GM23338 (cell line): ENCODE results near the gene LRRC2. TPM values are rescaled to one million over a fixed set of nuclear protein-coding genes. Genes with fewer than 3 reads are reported as not detected.

ENCODE experiments used
- CREB1 ChIP-seq: fragments of 250-450 bp; sonication (Bioruptor Pico); IDR thresholded peaks from 2 replicates; pipeline ENCODE4 v1.5.0; 2020; ENCODE audit warnings: low read depth, mild to moderate bottlenecking, moderate library complexity
- CTCF ChIP-seq, 2 experiments: fragments of 200-600 bp in 1 of 2; sonication (generic) in 1 of 2; conservative IDR thresholded peaks; 2 replicates each; pipeline versions ENCODE4 v1.5.1 to v1.6.1; 2016 to 2017; ENCODE audit warnings: antibody characterized with exemption in 2 of 2, low read depth in 2 of 2, mild to moderate bottlenecking in 2 of 2, moderate library complexity in 1 of 2
- EZH2 ChIP-seq: fragments of 200-600 bp; sonication (generic); IDR thresholded peaks from one replicate; pipeline ENCODE4 v1.8.0; 2017; ENCODE audit warnings: antibody characterized with exemption, mild to moderate bottlenecking, low read depth; ENCODE audit not compliant: unreplicated experiment
- EZH2phosphoT487 ChIP-seq: fragments of 200-600 bp; sonication (generic); IDR thresholded peaks from one replicate; pipeline ENCODE4 v1.8.1; 2018; ENCODE audit warnings: antibody characterized with exemption; ENCODE audit not compliant: unreplicated experiment
- JUNB ChIP-seq: IDR thresholded peaks from one replicate; pipeline ENCODE4 v1.6.1; 2016; ENCODE audit warnings: antibody characterized with exemption; ENCODE audit not compliant: unreplicated experiment
- NANOG ChIP-seq: IDR thresholded peaks from 2 replicates; pipeline ENCODE4 v1.6.1; 2016; ENCODE audit warnings: antibody characterized with exemption, borderline replicate concordance
- STAT1 ChIP-seq: IDR thresholded peaks from one replicate; pipeline ENCODE4 v1.6.1; 2016; ENCODE audit warnings: antibody characterized with exemption; ENCODE audit not compliant: unreplicated experiment
- polyA plus RNA-seq: library from polyadenylated mRNA; unstranded; fragments of >200 nt; fragmentation: Nextera tagmentation; extraction: Ambion mirVana; gene quantifications from 2 replicates; pipeline ENCODE4 v1.2.1, GENCODE V29; 2016
- total RNA-seq: library from RNA; depleted of rRNA; stranded (reverse); fragments of >200 nt; shearing (Covaris generic); gene quantifications from 2 replicates; pipeline ENCODE4 v1.2.3, GENCODE V29; 2014
- TF ChIP-seq, protein P1 (sequence below): fragments of 250-450 bp; sonication (Bioruptor Pico); IDR thresholded peaks from 2 replicates; pipeline ENCODE4 v1.5.0; 2020; ENCODE audit warnings: mild to moderate bottlenecking, moderate library complexity

LRRC2 gene
- total and polyA plus RNA-seq, 2 experiments from 2014 or later, result 6.5 to 7.1 TPM

DNA sequence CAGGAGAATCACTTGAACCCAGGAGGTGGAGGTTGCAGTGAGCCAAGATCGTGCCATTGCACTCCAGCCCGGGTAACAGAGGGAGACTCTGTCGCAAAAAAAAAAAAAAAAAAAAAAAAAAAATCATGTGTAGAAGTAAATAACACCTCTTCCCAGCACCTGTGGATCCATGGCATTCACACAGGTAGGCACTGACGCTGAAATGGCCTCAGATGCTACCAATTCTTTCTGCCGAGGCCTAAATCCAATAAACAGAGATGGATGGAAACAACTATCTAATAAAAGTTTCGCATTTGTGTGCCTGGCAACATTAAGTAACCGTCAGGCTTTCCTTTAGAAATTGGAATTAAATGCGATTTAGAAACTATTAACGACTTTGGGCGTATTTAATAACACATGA is 10.3 kb upstream of the LRRC2 start (continued):
- TF ChIP-seq, protein P1, sequence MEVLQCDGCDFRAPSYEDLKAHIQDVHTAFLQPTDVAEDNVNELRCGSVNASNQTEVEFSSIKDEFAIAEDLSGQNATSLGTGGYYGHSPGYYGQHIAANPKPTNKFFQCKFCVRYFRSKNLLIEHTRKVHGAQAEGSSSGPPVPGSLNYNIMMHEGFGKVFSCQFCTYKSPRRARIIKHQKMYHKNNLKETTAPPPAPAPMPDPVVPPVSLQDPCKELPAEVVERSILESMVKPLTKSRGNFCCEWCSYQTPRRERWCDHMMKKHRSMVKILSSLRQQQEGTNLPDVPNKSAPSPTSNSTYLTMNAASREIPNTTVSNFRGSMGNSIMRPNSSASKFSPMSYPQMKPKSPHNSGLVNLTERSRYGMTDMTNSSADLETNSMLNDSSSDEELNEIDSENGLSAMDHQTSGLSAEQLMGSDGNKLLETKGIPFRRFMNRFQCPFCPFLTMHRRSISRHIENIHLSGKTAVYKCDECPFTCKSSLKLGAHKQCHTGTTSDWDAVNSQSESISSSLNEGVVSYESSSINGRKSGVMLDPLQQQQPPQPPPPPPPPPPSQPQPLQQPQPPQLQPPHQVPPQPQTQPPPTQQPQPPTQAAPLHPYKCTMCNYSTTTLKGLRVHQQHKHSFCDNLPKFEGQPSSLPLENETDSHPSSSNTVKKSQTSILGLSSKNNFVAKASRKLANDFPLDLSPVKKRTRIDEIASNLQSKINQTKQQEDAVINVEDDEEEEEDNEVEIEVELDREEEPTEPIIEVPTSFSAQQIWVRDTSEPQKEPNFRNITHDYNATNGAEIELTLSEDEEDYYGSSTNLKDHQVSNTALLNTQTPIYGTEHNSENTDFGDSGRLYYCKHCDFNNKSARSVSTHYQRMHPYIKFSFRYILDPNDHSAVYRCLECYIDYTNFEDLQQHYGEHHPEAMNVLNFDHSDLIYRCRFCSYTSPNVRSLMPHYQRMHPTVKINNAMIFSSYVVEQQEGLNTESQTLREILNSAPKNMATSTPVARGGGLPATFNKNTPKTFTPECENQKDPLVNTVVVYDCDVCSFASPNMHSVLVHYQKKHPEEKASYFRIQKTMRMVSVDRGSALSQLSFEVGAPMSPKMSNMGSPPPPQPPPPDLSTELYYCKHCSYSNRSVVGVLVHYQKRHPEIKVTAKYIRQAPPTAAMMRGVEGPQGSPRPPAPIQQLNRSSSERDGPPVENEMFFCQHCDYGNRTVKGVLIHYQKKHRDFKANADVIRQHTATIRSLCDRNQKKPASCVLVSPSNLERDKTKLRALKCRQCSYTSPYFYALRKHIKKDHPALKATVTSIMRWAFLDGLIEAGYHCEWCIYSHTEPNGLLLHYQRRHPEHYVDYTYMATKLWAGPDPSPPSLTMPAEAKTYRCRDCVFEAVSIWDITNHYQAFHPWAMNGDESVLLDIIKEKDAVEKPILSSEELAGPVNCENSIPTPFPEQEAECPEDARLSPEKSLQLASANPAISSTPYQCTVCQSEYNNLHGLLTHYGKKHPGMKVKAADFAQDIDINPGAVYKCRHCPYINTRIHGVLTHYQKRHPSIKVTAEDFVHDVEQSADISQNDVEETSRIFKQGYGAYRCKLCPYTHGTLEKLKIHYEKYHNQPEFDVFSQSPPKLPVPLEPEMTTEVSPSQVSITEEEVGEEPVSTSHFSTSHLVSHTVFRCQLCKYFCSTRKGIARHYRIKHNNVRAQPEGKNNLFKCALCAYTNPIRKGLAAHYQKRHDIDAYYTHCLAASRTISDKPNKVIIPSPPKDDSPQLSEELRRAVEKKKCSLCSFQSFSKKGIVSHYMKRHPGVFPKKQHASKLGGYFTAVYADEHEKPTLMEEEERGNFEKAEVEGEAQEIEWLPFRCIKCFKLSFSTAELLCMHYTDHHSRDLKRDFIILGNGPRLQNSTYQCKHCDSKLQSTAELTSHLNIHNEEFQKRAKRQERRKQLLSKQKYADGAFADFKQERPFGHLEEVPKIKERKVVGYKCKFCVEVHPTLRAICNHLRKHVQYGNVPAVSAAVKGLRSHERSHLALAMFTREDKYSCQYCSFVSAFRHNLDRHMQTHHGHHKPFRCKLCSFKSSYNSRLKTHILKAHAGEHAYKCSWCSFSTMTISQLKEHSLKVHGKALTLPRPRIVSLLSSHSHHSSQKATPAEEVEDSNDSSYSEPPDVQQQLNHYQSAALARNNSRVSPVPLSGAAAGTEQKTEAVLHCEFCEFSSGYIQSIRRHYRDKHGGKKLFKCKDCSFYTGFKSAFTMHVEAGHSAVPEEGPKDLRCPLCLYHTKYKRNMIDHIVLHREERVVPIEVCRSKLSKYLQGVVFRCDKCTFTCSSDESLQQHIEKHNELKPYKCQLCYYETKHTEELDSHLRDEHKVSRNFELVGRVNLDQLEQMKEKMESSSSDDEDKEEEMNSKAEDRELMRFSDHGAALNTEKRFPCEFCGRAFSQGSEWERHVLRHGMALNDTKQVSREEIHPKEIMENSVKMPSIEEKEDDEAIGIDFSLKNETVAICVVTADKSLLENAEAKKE (CRISPR knock-in tag), result no peak
- TF ChIP-seq NANOG (no peak), EZH2phosphoT487 (no peak), CREB1 (no peak), CTCF (conservative IDR thresholded peaks at IDR 0.05; ENCODE audit: low read depth in 2 of 2) (no peak), STAT1 (no peak), EZH2 (no peak), JUNB (no peak)
